GM18505 (cell line): Measurements from ENCODE around the gene ZBTB38.

Experiments
- ATAC-seq: cut with Tn5 transposase; IDR thresholded peaks from one replicate; pipeline ENCODE4 v1.9.1; 2021; ENCODE audit not compliant: unreplicated experiment
- POLR2A ChIP-seq: IDR thresholded peaks from 4 replicates; pipeline ENCODE4 v1.6.1; 2011; ENCODE audit warnings: borderline replicate concordance; ENCODE audit not compliant: insufficient read depth, insufficient read length; ENCODE audit errors: extremely low read depth

The ZBTB38 gene

GRCh38 chr3:141368062-141368924 lies at the start of gene ZBTB38:
Gene ZBTB38 (plus strand): TSS chr3:141368504. CDS start chr3:141442389, 73,885 bp downstream.
- peak; percentile 54 for TF ChIP-seq POLR2A
- no peak for ATAC-seq

- ATAC-seq: no peak
- TF ChIP-seq POLR2A: no peak
These were observed 47.8 kb upstream of the ZBTB38 start for GRCh38 chr3:141320399-141321108.

- no peak for ATAC-seq
- TF ChIP-seq POLR2A: no peak
These were observed 47.2 kb upstream of the ZBTB38 start for GRCh38 chr3:141321109-141321497.

GRCh38 chr3:141323936-141324704 lies 44.2 kb upstream of the ZBTB38 start:
- no peak for TF ChIP-seq POLR2A
- ATAC-seq: no peak

GRCh38 chr3:141326123-141326522 lies 42.2 kb upstream of the ZBTB38 start:
- no peak for TF ChIP-seq POLR2A
- ATAC-seq: no peak

- no peak for ATAC-seq
- TF ChIP-seq POLR2A: no peak
These were observed 41.7 kb upstream of the ZBTB38 start for GRCh38 chr3:141326626-141327025.

- peak; percentile 41 for ATAC-seq
These were observed 39.8 kb upstream of the ZBTB38 start for GRCh38 chr3:141328286-141329166.

GRCh38 chr3:141330235-141330634 lies 38.1 kb upstream of the ZBTB38 start:
- TF ChIP-seq POLR2A: no peak
- no peak for ATAC-seq

More at GRCh38 chr3:141328286-141329166, 39.8 kb upstream of the ZBTB38 start:
- TF ChIP-seq POLR2A: no peak

- TF ChIP-seq POLR2A: no peak
- no peak for ATAC-seq
These were observed 37.5 kb upstream of the ZBTB38 start for GRCh38 chr3:141330718-141331376.

- no peak for TF ChIP-seq POLR2A
- no peak for ATAC-seq
These were observed 36.7 kb upstream of the ZBTB38 start for GRCh38 chr3:141331377-141332318.

- TF ChIP-seq POLR2A: no peak
- no peak for ATAC-seq
These were observed 35.9 kb upstream of the ZBTB38 start for GRCh38 chr3:141332416-141332815.

GRCh38 chr3:141333836-141334626 lies 34.3 kb upstream of the ZBTB38 start:
- no peak for TF ChIP-seq POLR2A
- no peak for ATAC-seq
